CMK (cell line): ENCODE measurements around the gene SH3GL1.

Experiments used
- DNase-seq: peaks from one replicate; pipeline ENCODE4 v3.0.0-alpha.2; 2010; ENCODE audit warnings: low read depth

The SH3GL1 gene

DNA sequence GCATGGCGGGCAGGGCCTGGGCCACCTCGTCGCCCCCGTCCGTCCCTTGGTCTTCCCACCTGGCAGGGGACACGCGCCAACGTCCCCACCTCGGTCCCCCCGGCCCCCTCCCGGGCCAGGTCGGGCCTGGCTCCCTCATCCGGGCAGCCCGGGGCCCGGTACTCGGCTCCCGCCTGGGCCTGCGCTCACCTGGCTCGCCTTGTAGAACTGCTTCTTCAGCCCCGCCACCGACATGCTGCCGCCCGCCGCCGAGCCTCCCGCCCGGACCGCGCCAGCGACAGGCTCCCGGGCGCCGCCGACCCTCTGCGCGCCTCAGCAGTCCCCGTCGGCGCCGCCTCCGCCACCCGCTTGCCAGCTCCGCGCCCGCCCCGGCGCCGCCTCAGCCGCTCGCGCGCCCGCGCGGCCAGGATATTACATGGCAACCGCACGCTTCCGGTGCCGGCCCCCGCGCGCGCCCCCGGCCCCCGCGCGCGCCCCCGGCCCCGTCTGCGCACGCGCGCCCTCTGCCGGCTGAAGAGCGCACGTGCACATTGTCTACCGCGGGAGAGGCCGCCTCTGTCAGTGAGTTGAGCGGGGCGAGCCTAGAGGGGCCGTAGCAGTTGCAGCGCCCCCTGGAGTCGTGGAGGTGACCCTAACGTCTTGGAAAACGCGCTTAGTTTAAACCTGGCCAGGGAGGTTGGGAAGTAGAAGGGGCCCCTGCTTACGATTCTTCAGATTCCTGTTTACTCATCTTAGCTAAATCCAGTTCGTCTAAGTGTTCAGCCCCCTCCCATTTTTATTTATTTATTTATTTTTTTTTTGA is at the start of gene SH3GL1:
SH3GL1 (minus strand) TSS at position 413 of the 802 bp plus-strand sequence; CDS start at position 234, 179 bp downstream.
- DNase-seq: peak; percentile 80

DNA sequence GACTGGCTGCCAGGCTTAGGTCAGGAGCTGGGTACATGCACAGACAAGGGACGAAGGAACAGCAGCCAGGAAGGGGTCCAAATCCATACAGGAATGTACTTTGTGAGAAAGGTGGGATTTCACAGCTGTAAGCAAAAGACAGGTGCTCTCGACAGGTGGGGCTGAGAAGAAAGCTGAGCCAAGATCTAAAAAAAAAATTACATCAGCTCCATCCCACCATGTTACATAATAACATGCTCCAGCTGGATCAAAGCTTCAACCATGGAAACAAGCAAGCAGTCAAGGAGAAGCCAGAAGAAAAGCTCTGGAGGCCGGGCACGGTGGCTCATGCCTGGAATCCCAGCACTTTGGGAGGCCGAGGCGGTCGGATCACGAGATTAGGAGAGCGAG is 49.3 kb upstream of the SH3GL1 start:
- DNase-seq: no peak

- no peak for DNase-seq
Measured at GRCh38 chr19:4449022-4449638, 48.8 kb upstream of the SH3GL1 start.

DNA sequence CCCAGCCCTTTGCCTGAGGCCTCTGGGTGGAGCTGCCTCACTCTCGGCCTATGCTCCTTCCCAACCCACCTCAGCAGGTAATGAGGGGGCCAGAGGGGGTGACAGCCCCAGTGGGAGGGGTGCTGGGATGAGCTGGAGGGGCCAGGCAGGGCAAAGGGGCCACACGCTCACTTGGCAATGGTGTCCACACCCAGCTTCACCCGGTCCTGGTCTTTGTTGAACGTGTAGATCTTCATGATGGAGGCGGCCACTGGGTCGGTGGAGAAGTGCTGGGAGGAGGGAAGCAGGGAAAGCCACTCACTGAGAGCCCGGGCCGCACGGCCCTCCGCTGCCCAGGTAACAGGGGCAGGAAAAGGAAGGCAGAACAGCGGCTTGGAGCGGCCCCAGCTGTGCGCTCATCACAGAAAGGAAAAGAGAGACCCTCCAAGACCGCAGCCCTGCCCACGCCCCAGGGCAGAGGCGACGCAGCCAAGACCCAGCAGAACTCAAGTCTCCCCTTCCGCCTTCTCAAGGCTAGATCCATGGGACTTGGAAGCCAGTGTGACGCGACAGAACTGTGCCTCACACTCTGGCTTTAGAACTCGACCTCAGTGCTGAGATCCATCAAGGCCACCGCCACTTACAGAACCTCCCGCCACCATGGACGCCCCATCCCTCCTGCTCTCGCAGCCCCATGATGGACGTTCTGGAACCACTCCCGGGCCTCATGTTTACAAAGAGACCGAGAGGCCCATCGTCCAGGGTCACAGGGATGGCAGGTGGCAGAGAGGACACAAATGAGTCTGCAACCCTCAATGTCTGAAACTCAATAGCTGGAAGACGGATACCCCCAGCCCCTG is 48.0 kb upstream of the SH3GL1 start:
- no peak for DNase-seq

DNA sequence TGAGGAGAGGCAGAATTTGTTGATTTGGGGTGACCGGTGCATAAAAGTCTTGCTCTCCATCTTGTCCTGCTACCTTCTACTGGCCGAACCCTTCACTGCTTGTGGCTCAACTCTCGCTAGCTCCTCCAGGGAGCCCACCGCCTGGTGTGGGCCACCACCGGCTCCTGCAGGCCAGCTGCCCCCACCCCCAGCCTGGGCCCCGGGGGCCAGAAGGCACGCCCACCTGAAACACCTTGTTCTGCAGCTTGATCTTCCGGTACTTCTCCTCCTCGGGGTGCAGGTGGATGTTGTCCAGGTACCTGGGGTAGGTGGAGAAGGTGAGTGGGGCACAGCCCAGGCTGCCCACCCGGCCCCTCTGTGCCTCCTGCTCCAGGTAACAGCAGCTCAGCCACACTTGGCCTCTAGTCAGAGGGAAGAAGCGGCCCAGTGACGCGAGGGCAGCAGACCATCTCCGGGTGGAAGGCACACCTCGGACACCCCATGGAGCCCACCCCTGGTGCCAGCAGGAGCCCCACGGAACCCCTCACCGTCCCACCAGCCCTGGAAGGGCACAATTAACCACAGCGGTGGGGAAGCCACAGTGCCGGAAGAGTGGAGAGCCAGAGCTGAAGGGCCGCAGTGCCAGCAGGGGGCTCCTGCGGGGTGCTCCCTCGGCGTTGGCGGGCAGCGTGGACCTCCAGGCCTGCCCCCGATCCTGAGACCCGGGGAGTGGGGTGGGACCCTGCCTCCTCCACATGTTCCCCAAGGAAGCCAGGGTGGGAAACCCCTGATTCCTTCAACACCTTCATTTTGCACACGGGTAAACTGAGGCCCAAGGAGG is 47.2 kb upstream of the SH3GL1 start:
- DNase-seq: no peak

GRCh38 chr19:4446704-4447200 is 46.4 kb upstream of the SH3GL1 start:
- no peak for DNase-seq

DNA sequence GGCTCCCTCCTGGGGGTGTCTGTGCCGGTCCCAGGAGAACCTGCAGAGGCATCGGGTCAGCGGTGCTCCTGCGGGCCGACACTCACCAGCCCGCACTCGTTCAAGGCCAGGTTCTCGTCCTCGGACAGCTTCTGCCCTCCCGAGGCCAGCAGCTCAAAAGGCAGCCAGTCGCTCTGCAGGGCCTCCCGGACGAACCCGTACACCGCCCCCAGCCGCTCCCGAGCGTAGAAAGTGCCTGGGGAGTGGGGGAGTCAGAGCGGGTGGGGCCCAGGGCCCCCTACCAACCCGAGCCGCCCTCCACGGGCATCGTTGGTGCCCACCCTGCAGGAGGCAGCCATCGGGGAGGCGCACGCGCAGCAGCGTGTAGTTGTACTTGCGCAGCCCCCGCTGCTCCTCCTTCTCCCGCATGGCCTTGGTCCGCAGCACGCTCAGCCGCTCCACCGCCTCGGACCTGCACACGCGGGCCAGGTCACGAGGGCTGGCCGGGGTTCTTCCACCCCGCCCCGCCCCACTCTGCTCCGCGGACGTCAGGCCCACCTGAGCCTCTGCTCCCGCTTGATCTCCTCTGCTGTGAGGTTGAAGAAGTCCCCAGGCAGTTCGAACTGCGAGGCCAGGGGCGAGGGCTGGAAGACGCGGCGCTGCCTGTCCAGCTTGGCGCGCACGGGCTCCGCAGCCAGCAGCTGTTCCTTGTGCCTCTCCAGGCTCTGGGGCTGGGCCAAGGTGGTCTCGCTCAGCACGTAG is 45.8 kb upstream of the SH3GL1 start:
- DNase-seq: no peak

DNA sequence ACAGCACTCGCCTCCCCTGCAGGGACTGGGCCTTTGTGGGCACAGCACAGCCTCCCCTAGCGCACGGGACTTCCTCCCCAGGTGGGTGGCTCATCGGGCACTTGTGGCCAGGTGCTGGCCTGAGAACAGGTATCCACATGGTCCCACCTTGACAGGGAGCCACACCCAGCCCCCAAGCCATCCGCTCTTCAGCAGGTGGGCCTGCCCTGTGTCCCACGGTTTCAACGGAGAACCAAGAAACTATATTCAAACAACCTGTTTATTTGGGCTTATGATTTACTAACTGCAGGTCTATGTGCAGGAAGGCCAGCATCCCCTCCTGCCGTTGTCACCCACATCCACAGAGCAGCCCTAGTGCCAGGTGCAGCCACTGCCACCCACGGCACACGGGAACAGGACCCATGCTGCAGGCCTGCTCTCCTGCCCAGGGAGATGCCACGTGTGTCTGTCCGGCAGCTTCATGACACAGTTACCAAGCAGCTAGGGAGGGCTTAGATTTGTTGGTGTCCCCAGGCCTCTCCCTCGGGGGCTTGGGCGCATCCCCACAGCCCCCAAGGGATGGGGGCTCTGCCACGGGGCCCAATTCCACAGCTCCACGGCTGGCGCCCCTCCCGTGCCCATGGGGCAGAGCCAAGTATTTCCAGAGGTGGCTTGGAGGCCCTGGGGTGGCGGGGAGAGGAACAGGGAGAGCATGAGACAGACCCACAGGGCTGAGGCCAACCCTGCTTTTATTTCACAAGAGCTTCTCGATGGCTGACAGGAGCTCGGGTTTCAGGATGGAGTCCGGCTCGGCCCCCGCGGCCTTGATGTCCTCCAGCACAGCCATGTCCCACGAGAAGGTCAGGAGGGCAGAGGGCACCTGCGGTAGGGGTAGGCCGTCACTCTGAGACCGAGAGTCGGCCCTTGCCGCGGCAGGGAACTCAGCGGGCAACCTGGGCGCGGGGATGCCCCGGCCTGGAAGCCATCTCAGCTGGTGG is 44.7 kb upstream of the SH3GL1 start:
- no peak for DNase-seq

DNA sequence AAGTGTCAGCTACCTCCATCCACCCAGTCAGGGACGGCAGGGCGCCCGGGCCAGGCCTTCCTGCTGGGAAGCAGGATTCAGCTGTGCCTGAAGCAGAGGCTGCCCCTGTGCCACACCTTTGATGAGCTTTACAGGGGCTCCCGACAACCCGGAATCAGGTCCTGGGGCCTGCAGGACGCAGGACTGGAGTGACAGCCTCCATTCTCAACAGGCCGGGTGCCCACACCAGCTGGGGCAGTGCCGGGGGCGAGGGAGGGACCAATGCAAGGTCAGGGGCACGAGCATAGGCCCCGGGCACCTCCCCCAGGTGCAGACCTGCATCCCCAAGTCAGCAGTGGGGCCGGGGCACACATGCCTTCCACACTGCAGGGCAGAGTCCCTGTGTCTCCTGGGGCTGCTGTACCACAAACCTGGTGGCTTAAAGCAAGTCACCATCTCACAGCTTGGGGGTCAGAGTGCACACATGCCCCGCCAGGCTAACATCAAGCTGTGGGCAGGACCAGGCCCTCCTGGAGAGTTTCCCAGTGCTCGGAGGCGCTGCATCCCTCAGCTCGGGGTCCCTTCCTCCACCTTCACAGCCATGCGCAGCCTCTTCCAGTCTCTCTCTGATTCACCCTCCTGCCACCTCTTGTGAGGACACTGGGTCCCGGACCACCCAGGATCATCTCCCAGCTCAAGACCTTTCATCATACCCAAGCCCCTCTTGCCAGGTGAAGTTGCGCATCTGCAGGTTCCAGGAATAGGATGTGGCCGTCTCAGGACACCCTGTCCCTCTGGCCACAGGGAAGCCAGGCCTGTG is 43.8 kb upstream of the SH3GL1 start:
- DNase-seq: no peak

- no peak for DNase-seq
Measured at GRCh38 chr19:4443188-4443587, 42.8 kb upstream of the SH3GL1 start.

GRCh38 chr19:4442819-4443146 is 42.4 kb upstream of the SH3GL1 start:
- DNase-seq: no peak

- no peak for DNase-seq
Measured at GRCh38 chr19:4441994-4442818, 41.9 kb upstream of the SH3GL1 start.

GRCh38 chr19:4439243-4439642 is 38.9 kb upstream of the SH3GL1 start:
- no peak for DNase-seq

- no peak for DNase-seq
Measured at GRCh38 chr19:4437103-4437502, 36.8 kb upstream of the SH3GL1 start.

DNA sequence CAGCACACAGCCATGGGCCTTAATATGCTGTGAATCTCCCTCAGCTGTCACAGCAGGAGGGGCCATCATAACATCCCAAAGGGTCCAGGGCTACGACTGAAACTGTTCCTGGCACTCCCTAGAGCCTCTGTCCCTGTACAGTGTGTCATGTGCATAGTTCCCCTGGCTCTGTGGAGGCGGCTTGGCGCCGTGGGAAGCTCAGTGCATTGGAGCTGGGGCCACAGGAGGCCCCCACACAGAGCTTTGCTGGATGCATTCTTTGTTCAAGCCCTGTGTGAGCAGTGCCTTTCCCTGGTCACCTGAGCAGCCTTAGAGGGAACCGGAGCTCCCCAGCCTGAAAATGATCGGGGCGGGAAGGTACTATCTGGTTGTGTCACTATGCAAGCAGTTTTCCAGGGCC is 35.9 kb upstream of the SH3GL1 start:
- no peak for DNase-seq

GRCh38 chr19:4434391-4434790 is 34.0 kb upstream of the SH3GL1 start:
- DNase-seq: no peak

DNA sequence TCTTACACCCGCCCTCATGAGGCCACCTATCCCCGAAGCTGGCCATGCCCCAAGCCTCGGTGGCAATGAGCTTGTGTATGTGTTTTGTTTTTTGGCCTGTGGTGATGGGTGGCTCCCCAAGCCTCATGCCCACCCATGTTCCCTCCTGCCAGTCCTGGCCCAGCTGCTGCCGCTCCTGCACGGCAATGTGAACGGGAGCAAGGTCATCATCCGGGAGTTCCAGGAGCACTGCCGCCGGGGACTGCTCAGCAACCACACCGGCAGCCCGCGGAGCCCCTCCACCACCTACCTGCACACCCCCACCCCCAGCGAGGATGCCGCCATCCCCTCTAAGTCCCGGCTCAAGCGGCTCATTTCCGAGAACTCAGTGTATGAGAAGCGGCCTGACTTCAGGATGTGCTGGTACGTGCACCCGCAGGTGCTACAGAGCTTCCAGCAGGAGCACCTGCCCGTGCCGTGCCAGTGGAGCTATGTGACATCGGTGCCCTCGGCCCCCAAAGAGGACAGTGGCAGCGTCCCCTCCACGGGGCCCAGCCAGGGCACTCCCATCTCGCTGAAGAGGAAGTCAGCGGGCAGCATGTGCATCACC is 32.7 kb upstream of the SH3GL1 start:
- DNase-seq: no peak
